ENCODE results near the gene MEA1.

Gene MEA1

DNA sequence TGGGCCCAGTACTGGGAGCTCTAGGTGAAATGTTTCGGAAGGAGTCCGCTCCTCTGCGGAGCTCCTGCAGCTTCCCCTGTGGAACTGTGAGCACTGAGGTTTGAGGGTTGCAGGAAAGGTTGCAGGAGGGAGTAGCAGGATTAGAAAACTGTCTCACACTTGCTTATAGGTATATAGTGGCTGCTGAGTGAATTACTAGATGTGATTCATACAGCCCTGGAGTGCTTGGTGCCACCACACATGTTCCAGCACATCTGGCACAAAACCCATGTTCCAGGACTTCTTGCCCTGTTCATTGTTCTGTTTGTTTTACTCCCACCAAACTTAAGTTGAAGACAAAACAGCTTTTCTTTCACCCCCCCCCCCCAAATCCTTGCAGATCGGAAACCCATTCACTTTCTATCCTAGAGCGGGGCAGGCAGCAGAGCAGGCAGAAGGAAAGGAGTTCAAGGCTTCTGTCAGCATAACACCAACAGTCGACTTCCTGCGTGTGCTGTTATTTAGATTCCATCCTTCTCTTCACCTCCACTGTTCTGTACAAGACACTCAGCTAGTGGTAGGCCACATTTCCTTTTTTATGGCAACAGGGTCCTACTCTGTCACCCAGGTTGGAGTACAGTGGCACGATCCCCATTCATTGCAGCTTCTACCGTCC is 34.1 kb downstream of the MEA1 start:
- peak overlapping the region; percentile 81 to 82 for H3K4ac ChIP-seq (ENCODE audit: low read depth in 1 of 2, low read length in 2 of 2)

DNA sequence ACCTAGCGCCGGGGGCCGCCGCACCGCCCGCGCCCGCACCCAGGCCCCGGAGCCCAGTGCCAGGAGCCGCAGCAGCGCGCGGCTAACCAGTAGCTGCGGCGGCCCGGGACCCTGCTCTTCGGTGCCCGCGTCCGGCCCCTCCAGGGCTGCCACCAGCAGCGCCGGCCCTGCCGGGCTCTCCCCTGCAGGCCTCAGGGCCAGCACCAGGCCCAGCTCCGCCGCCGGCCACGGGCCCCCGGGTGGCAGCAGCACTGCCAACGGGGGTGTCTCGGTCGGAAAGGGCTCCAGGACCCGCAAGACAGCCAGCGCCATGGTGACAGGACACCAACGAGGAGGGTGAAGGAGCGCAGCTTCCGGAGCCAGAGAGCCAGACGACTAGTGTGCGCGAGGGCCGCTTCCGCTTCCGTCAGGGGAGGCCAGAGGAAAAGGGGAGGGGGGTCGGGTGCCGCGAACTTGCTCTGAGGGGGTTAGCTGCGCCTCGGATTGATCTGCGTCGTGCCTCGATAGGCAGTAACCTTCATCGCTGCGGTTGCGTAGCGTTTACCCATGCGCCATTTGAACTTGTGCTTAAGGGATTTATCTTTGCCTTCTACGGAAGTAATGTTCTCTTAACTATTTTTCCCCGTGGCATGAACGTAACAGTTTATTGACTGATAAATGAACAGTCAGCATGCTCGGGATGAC is 34.8 kb downstream of the MEA1 start, which contains the start of gene PEX6:
Gene PEX6 (minus strand): TSS at position 343 of the 684 bp plus-strand sequence. CDS start 31 bp downstream, at position 312.
- H2BK12ac ChIP-seq (ENCODE audit: low read length in 2 of 2): peak within 1 kb of the TSS; percentile 3 to 45

More for the DNA sequence above, 34.1 kb downstream of the MEA1 start:
- Histone ChIP-seq H3K14ac (ENCODE audit: low read length in 2 of 2) (no peak overlapping the region), H3K27me3 (ENCODE audit: control insufficient read depth in 1 of 2, insufficient read depth in 1 of 2, low read length in 2 of 2) (no peaks in the 10 kb centered on the region), H2AFZ (ENCODE audit: low read depth, low read length) (no peak overlapping the region), H4K8ac (ENCODE audit: low read length) (peak overlapping the region; percentile 92), H3K4me2 (ENCODE audit: low read length, poor library complexity, severe bottlenecking) (peak overlapping the region; percentile 99), H2BK12ac (ENCODE audit: low read length in 2 of 2) (peak overlapping the region in 1 of 2 experiments; percentile 45), H4K91ac (ENCODE audit: low read length) (no peak overlapping the region), H2AK5ac (ENCODE audit: low read length, severe bottlenecking) (no peak overlapping the region), H3K27ac (ENCODE audit: low read length, poor library complexity, severe bottlenecking) (peak overlapping the region; percentile 67), H3K4me3 (ENCODE audit: insufficient read depth in 1 of 2, low read depth in 1 of 2, low read length in 2 of 2) (peak overlapping the region; percentile 81 to 85), H3K18ac (ENCODE audit: low read depth in 1 of 2, low read length in 2 of 2) (peak overlapping the region; percentile 49 to 55), H2BK5ac (ENCODE audit: low read depth, low read length, poor library complexity, severe bottlenecking) (no peak overlapping the region), H2BK15ac (ENCODE audit: low read depth, poor library complexity, severe bottlenecking) (peak overlapping the region; percentile 21), H3K36me3 (ENCODE audit: control insufficient read depth in 1 of 2, insufficient read depth in 2 of 2, low read depth in 1 of 2, low read length in 2 of 2) (peaks cover 0 to 6% of the 10 kb centered on the region in 2 experiments), H3K9me3 (ENCODE audit: control insufficient read depth, low read length) (no peaks in the 10 kb centered on the region), H3K79me1 (replicated peaks; ENCODE audit: low read length, poor library complexity, severe bottlenecking) (peaks cover 8% of the 10 kb centered on the region), H3K4me1 (ENCODE audit: control insufficient read depth, insufficient read depth, low read depth, low read length) (peaks cover 11% of the 10 kb centered on the region), H3K23ac (ENCODE audit: low read length in 2 of 2) (no peak overlapping the region), H3K9ac (ENCODE audit: low read length) (peak overlapping the region; percentile 93), H2BK120ac (ENCODE audit: low read depth, low read length) (peak overlapping the region; percentile 38)
- DNase-seq: peak; percentile 67
- 64% methylated on average over 9 of the region's 9 CpGs for WGBS

DNA sequence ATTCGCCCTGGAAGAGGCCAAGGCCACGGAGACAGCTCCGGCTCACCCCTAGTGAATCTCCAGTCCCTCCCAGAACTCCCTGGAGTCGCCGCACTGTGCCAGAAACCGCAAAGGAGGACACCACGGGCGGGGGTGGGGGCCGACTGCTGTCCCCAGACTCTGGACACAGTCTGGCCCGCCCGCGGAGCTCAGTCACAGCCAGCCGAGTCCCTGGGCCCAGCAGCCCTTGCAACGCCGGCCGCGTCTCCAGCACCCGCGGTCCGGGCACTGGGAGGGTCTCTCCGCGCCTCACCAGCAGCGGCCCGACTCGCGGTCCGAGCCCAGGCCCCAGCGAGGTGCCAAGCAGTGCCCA is 35.3 kb downstream of the MEA1 start:
- no peak overlapping the region for H3K23ac ChIP-seq (ENCODE audit: low read length in 2 of 2)
- peak overlapping the region; percentile 70 to 83 for H3K18ac ChIP-seq (ENCODE audit: low read depth in 1 of 2, low read length in 2 of 2)
- no peaks in the 10 kb centered on the region for H3K9me3 ChIP-seq (ENCODE audit: control insufficient read depth, low read length)
- H3K79me1 ChIP-seq (replicated peaks; ENCODE audit: low read length, poor library complexity, severe bottlenecking): peaks cover 12% of the 10 kb centered on the region
- H4K8ac ChIP-seq (ENCODE audit: low read length): peak overlapping the region; percentile 78
- H3K27me3 ChIP-seq (ENCODE audit: control insufficient read depth in 1 of 2, insufficient read depth in 1 of 2, low read length in 2 of 2): no peaks in the 10 kb centered on the region
- peak overlapping the region; percentile 93 for H3K9ac ChIP-seq (ENCODE audit: low read length)
- peak overlapping the region; percentile 3 for H3K27ac ChIP-seq (ENCODE audit: low read length, poor library complexity, severe bottlenecking)
- H2BK5ac ChIP-seq (ENCODE audit: low read depth, low read length, poor library complexity, severe bottlenecking): peak overlapping the region; percentile 74
- H2AFZ ChIP-seq (ENCODE audit: low read depth, low read length): peak overlapping the region; percentile 36
- H2BK15ac ChIP-seq (ENCODE audit: low read depth, poor library complexity, severe bottlenecking): peak overlapping the region; percentile 37
- H2AK5ac ChIP-seq (ENCODE audit: low read length, severe bottlenecking): no peak overlapping the region
- H3K4me1 ChIP-seq (ENCODE audit: control insufficient read depth, insufficient read depth, low read depth, low read length): peaks cover 10% of the 10 kb centered on the region
- H3K14ac ChIP-seq (ENCODE audit: low read length in 2 of 2): peak overlapping the region in 1 of 2 experiments; percentile 96
- peak overlapping the region; percentile 81 to 85 for H3K4me3 ChIP-seq (ENCODE audit: insufficient read depth in 1 of 2, low read depth in 1 of 2, low read length in 2 of 2)
- peak overlapping the region in 1 of 2 experiments; percentile 3 for H2BK12ac ChIP-seq (ENCODE audit: low read length in 2 of 2)
- WGBS: under 1% methylated on average over 25 of the region's 28 CpGs
- peak overlapping the region; percentile 9 for H4K91ac ChIP-seq (ENCODE audit: low read length)
- peaks cover 7 to 9% of the 10 kb centered on the region in 2 experiments for H3K36me3 ChIP-seq (ENCODE audit: control insufficient read depth in 1 of 2, insufficient read depth in 2 of 2, low read depth in 1 of 2, low read length in 2 of 2)
- peak; percentile 61 for DNase-seq
- H3K4me2 ChIP-seq (ENCODE audit: low read length, poor library complexity, severe bottlenecking): peak overlapping the region; percentile 99
- H2BK120ac ChIP-seq (ENCODE audit: low read depth, low read length): peak overlapping the region; percentile 94
- peak overlapping the region; percentile 89 to 95 for H3K4ac ChIP-seq (ENCODE audit: low read depth in 1 of 2, low read length in 2 of 2)

More for the DNA sequence above, 34.8 kb downstream of the MEA1 start, which contains the start of gene PEX6:
- Histone ChIP-seq H3K79me1 (replicated peaks; ENCODE audit: low read length, poor library complexity, severe bottlenecking) (peaks cover 10% of the 10 kb centered on the region), H2BK5ac (ENCODE audit: low read depth, low read length, poor library complexity, severe bottlenecking) (peak within 1 kb of the TSS; percentile 74), H3K23ac (ENCODE audit: low read length in 2 of 2) (peak within 1 kb of the TSS in 1 of 2 experiments; percentile 60), H3K9me3 (ENCODE audit: control insufficient read depth, low read length) (no peaks in the 10 kb centered on the region), H3K27me3 (ENCODE audit: control insufficient read depth in 1 of 2, insufficient read depth in 1 of 2, low read length in 2 of 2) (no peaks in the 10 kb centered on the region), H2BK120ac (ENCODE audit: low read depth, low read length) (peak within 1 kb of the TSS; percentile 94), H2AFZ (ENCODE audit: low read depth, low read length) (peak within 1 kb of the TSS; percentile 68), H3K9ac (ENCODE audit: low read length) (peak within 1 kb of the TSS; percentile 93), H4K91ac (ENCODE audit: low read length) (peak within 1 kb of the TSS; percentile 78), H3K27ac (ENCODE audit: low read length, poor library complexity, severe bottlenecking) (peak within 1 kb of the TSS; percentile 67), H3K4ac (ENCODE audit: low read depth in 1 of 2, low read length in 2 of 2) (peak within 1 kb of the TSS; percentile 89 to 95), H3K36me3 (ENCODE audit: control insufficient read depth in 1 of 2, insufficient read depth in 2 of 2, low read depth in 1 of 2, low read length in 2 of 2) (peaks cover 1 to 6% of the 10 kb centered on the region in 2 experiments), H4K8ac (ENCODE audit: low read length) (peak within 1 kb of the TSS; percentile 92), H3K4me3 (ENCODE audit: insufficient read depth in 1 of 2, low read depth in 1 of 2, low read length in 2 of 2) (peak within 1 kb of the TSS; percentile 81 to 85), H2AK5ac (ENCODE audit: low read length, severe bottlenecking) (no peak within 1 kb of the TSS), H2BK15ac (ENCODE audit: low read depth, poor library complexity, severe bottlenecking) (peak within 1 kb of the TSS; percentile 37), H3K18ac (ENCODE audit: low read depth in 1 of 2, low read length in 2 of 2) (peak within 1 kb of the TSS; percentile 70 to 83), H3K4me1 (ENCODE audit: control insufficient read depth, insufficient read depth, low read depth, low read length) (peaks cover 11% of the 10 kb centered on the region), H3K14ac (ENCODE audit: low read length in 2 of 2) (peak within 1 kb of the TSS in 1 of 2 experiments; percentile 96), H3K4me2 (ENCODE audit: low read length, poor library complexity, severe bottlenecking) (peak within 1 kb of the TSS; percentile 99)
- peak; percentile 91 for DNase-seq
- WGBS: under 1% methylated on average over 57 of the region's 59 CpGs

DNA sequence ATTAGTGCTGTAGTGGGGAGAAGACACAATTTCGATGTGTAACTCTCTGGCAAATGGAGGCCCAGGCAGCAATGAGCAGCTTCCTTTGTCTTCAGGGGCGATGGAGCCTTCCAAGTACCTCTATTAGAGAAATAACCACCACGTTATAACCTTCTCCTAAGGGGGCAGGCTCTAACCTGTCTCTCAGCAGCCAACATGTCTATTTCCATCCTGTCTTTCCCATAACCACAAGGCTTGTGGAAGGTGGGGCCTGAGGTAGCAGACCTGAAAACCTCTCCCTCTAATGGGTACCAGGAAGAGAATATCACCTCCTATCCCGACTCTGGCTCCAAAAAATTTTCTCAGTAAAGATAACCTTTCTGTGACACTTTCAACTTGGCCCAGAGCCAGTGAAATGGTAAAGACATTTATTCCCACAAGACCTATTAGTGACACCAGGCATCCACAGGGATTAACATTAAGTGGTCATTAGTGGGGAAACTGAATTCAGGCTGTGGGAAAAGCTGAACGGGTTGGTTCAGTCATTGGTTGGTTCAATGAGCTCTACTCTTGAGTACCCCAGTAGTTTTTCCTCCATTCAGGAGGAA is 38.7 kb downstream of the MEA1 start:
- Histone ChIP-seq H2BK12ac (ENCODE audit: low read length in 2 of 2) (no peak overlapping the region), H2BK120ac (ENCODE audit: low read depth, low read length) (no peak overlapping the region), H2AK5ac (ENCODE audit: low read length, severe bottlenecking) (no peak overlapping the region), H3K4me1 (ENCODE audit: control insufficient read depth, insufficient read depth, low read depth, low read length) (peaks cover 15% of the 10 kb centered on the region), H2BK5ac (ENCODE audit: low read depth, low read length, poor library complexity, severe bottlenecking) (no peak overlapping the region), H3K14ac (ENCODE audit: low read length in 2 of 2) (no peak overlapping the region), H2BK15ac (ENCODE audit: low read depth, poor library complexity, severe bottlenecking) (no peak overlapping the region), H3K4me2 (ENCODE audit: low read length, poor library complexity, severe bottlenecking) (no peak overlapping the region), H4K8ac (ENCODE audit: low read length) (no peak overlapping the region), H3K23ac (ENCODE audit: low read length in 2 of 2) (no peak overlapping the region), H3K18ac (ENCODE audit: low read depth in 1 of 2, low read length in 2 of 2) (no peak overlapping the region), H2AFZ (ENCODE audit: low read depth, low read length) (no peak overlapping the region), H3K27me3 (ENCODE audit: control insufficient read depth in 1 of 2, insufficient read depth in 1 of 2, low read length in 2 of 2) (no peaks in the 10 kb centered on the region), H3K9ac (ENCODE audit: low read length) (no peak overlapping the region), H3K36me3 (ENCODE audit: control insufficient read depth in 1 of 2, insufficient read depth in 2 of 2, low read depth in 1 of 2, low read length in 2 of 2) (peaks cover 8 to 9% of the 10 kb centered on the region in 2 experiments), H3K4me3 (ENCODE audit: insufficient read depth in 1 of 2, low read depth in 1 of 2, low read length in 2 of 2) (no peak overlapping the region), H3K4ac (ENCODE audit: low read depth in 1 of 2, low read length in 2 of 2) (no peak overlapping the region), H3K27ac (ENCODE audit: low read length, poor library complexity, severe bottlenecking) (no peak overlapping the region), H4K91ac (ENCODE audit: low read length) (no peak overlapping the region), H3K9me3 (ENCODE audit: control insufficient read depth, low read length) (no peaks in the 10 kb centered on the region), H3K79me1 (replicated peaks; ENCODE audit: low read length, poor library complexity, severe bottlenecking) (peaks cover 13% of the 10 kb centered on the region)
- WGBS: 100% methylated on average over 5 of the region's 5 CpGs
- DNase-seq: no peak
